ENCODE results near the gene LRP1B. TPM values are rescaled to one million over a fixed set of nuclear protein-coding genes. Genes with fewer than 3 reads are reported as not detected.
"Not testable (repeated sequence)": the region's sequence is repeated elsewhere in the genome, so short reads cannot be mapped to it uniquely, and the experiment has no call there.

Gene LRP1B
- total RNA-seq, 1 experiment from 2014 or later: 0.11 TPM

DNA sequence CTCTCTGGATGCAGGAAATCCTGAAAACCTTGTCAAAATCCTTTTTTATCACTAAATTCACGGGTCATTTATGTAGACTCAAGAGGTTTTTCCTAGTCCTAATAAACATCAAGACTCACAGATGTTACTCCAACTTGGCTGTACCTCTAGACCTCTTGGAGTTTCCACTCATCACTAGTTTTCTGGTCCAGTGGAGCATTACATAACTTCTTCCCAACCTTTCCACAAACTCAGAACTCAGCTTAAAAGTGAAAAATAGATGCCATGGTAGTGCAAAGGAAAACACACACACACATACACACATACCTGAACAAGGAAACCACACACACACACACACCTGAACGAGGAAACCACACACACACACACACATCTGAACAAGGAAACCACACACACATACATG lies 807.2 kb downstream of the LRP1B start:
- DNase-seq (ENCODE audit: low read depth): no peak

DNA sequence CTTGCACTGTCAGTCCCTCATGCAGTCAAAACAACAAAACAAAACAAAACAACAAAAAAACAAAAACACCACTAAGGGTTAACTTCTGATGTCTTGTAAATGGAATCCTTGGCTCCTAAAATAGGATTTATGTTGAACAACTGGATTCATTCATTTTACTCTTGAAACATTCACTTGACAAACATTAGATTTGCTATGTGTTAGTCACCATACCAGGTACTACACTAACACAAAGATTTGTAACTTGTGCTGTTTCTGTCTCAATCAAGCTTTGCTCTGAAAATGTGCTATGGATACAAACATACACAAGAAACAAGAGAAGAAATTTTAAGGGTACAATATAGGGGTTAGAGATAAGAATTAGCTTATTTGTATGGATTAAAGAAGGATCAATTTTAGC lies 812.8 kb downstream of the LRP1B start:
- DNase-seq (ENCODE audit: low read depth): peak; percentile 28

DNA sequence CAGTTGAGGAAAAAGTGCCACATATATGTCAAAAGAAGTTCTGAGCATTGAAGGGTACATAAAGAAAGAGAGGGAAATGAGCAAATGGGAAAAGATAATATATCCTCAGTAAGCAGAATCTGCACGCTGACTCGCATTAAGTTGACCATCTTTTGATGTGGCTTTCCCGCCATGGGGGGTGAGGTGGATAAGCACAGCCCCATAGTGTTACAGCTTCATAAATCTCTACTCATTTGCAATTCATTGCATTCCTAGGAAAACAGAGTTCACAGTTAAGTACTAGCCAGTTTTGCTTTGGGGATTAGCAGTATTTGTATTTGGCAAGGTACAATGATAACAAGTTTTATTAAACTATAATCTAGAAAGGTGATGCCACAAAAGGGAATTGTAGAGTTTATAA lies 814.2 kb downstream of the LRP1B start:
- no peak for DNase-seq (ENCODE audit: low read depth)

DNA sequence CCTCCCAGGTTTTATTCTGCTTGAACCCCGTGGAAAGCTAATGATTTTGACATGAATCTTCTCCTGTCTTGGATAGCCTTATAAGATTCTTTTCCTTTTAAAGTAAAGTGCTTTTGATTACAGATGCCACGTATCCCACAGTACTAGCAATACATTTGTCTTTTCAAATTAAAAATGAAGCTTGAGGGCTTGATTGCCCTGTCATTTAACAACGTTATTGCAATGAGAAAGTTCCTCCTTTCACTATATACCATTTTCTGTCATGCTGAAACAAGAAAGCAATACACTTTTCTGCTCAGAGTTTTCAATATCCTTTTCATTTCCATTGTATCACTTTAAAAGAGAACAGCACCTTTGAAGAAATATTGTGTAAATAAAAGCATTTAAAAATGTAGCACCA lies 814.7 kb downstream of the LRP1B start:
- no peak for DNase-seq (ENCODE audit: low read depth)

DNA sequence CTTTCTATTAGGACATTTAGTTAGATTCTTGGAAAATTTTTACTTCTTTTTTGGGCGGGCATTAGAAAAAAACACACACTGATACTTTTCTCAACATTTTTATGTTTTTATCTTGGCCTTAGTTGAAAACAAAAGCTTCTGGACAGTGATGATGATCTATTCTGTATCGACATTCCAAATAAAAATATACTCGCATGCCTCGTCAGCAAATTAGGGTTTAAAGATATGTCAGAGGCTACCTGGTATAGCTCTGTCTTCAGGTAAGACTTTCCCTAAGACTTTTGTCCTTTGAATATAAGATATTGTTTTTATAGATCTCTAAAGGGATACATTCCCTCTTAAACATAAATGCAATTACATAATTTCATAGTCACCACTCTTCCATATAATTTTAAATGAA lies 816.8 kb downstream of the LRP1B start:
- no peak for DNase-seq (ENCODE audit: low read depth)

DNA sequence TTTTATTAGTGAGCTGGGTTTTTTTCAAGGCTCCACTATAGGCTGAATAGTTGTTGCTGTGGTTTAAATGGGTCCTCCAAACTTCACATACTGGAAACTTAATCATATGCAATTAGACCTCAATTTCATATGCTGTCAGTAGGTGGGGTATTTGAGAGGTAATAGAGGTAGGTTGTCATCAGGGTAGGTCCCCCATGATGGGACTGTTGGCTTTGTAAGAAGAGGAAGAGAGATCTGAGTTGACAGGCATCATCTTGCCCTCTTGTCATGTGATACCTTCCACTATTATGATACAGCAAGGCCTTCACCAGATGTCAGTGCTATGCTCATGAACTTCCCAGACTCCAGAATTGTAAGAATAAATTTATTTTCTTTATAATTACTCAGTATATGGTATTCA lies 819.4 kb downstream of the LRP1B start:
- DNase-seq (ENCODE audit: low read depth): no peak

DNA sequence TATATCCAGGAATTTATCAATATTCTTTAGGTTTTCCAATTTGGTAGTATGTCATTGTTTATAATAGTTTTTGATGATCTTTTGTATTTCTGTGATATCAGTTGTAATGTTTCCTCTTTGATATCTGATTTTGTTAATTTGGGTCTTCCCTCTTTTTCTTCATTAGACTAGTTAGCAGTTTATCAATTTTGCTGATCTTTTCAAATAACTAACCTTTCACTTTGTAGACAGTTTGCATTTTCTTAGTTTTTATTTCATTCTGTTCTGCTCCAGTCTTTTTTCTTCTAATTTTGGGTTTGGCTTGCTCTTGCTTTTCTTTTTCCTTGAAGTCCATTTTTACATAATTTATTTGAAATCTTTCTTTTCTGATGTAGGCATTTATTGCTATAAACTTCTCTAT lies 824.4 kb downstream of the LRP1B start:
- DNase-seq (ENCODE audit: low read depth): no peak

DNA sequence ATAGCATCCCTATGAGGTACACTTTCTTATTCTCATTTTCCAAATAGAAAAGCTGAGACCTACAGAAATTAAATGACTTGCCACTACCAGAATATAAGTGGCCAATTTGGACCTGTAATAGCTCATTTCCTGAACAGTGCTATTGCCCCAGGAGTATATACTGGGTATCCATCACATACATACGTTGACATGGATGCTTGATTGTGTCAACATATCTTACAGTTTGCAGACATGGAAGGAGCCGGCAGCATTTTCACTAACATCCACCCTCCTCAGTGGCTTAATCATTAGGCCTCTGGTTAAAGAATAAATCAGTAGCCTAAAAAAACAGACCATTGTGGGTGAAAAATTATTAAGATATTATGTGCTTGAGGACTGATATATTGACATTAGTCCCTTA lies 829.3 kb downstream of the LRP1B start:
- no peak for DNase-seq (ENCODE audit: low read depth)

DNA sequence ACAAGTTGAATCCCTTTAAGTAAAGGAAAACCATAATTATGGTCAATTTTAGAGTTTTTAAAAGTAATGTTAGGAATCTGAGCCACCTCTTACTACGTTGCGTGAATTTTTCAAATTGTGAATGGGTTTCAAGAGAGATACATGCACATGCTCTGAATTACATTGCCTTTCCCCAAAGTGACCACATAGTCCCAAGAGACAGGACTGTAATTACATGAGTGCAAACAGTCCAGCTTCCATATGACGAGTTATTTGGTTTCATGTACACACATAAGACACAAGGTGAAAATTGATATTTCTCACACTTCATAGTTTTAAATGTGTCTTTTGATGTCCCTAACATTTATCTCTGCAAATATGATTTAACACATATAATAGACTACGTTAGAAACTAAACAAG lies 850.8 kb downstream of the LRP1B start:
- no peak for DNase-seq (ENCODE audit: low read depth)

DNA sequence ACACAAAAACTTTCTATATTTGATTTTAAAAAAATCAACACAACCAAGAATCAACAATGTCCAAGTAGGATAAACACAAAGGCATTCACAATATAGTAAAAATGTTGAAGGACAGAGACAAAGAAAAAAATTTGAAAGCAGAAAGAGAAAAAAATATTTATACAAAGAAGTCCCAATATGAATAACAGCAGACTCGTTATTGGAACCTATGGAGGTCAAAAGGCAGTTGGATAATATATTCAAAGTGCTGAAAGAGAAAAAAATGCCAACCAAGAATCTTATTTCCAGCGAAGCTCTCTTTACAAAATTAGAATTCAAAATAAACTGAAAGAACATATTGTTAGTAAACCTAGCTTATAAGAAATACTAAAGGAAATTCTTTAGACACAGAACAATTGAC lies 859.5 kb downstream of the LRP1B start:
- DNase-seq (ENCODE audit: low read depth): peak; percentile 3

DNA sequence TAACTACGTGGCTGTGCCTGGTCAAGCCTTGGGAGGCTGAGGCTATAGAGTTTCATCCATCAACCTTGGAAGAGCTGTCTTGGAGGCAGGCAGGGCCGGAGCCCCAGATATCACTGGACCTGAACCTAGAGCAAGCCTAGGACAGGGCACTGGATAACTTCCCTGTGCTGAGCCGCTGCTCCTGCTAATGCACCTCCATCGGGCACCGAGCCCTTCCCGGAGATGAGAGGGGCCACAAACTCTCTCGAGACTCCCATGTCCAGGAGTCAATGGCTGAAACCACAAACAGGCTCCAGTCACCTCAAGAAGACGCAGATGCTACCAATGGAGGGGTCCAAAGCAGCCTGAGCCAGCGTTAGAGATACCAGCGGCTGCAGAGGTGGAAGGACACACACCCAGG lies 866.0 kb downstream of the LRP1B start:
- no peak for DNase-seq (ENCODE audit: low read depth)

DNA sequence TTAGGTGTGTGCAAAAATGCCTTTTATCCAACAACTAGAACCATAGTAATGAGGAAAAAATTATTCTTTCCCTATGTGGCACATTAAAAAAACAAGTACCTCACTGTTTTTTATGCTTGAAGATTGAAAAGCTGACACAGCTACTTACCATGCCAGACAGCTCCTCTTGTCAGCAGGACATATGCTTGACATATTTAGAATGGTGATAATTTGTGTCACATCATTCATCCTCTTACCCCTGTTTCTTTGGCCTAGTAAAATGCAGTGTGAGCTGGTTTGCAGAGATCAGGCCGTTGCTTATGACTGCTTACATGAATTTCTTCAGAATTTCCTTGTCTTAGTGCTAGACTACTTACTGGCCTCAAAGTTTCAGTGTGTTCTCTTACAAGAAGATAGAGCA lies 869.9 kb downstream of the LRP1B start:
- no peak for DNase-seq (ENCODE audit: low read depth)

DNA sequence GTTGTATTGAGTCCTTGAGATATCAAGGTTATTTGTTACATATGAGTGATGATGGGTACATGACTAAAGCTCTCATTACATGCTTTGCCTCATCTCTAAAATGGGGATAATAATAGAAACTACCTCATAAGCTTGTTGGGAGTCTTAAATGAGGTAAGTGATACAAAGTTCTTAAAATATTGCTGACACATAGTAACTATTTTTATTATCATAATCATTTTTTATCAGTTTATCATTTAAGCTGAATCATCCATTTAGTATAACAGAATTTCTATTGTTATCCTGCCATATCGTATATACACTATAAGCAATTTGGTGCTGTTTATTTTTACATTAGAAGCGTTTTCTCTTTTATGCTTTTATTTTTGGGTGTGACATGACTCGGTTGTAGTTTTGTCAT lies 871.1 kb downstream of the LRP1B start:
- DNase-seq (ENCODE audit: low read depth): no peak

DNA sequence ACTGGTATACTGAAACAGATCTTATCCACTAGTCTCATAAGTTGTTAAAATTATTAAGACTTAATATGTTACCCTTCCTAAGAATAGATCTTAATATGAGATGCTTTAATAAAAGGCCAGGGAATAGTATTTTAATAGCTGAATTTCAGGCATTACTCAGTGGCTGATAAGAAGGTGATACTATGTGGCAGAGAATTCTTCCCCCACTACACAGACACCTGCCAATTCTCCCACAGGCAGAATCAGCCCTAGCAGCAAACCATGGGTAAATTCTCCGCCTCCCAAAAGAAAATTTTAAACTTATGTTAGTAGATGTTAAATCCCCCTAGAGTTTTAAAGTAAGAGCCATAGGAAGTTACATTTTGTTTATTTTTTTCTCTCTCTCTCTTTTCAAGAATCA lies 888.8 kb downstream of the LRP1B start:
- no peak for DNase-seq (ENCODE audit: low read depth)

DNA sequence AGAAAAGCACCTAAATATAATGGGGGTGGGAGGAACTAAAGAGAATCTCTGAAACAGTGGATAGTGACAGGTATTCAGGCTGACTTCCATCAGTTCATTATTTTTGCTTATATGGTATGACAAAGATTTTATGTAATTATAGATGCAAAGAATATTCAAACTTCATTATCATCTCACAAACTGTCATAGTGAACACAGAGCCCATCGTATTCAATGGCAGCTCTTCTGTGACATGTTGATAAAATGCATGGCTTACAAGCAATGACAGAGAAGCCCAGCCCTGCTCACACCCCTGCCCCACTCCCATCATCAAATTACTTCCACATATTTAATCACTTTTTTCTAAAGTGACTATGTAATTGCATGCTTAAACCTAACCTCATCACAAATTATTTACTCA lies 904.3 kb downstream of the LRP1B start:
- no peak for DNase-seq (ENCODE audit: low read depth)

DNA sequence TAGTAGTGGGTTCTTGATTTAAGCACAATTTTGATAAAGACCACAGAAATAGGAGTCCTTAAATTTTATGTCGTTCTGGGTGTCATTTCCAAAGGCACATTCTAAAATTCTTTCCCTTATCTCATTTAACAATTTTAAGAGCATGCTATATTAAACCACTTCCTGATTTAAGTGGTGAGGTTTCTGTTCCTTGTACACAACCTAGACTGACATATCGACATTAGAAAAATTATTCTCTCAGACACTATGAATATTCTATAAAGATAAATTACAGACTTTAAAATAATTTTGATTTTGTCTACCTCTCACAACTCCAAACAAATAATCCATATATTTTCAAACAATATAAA lies 923.8 kb downstream of the LRP1B start:
- DNase-seq (ENCODE audit: low read depth): no peak

DNA sequence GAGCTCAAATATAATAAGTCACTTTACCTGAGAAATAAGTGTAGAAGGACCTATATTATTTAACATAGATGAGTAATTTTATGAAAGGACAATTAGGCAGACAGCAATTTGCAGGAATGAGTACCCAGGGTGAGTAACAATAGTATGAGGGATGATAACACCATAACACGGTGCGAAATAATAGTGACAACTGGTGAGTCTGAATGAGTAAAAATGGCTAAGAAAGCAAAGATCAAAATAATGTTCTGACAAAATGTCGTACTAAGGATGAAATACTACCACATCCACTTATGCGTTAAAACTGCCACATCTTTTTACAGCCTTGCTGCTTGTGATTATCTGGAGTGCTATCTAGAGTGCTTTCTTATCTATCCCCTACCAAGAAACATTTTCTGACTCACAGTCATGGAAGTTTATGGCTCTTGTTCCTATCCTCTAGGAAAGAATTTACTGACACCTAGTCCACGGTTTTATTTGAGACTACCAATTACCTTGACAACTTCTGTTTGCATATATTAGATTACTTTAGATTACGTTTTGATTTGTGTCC lies 929.7 kb downstream of the LRP1B start:
- no peak for DNase-seq (ENCODE audit: low read depth)

DNA sequence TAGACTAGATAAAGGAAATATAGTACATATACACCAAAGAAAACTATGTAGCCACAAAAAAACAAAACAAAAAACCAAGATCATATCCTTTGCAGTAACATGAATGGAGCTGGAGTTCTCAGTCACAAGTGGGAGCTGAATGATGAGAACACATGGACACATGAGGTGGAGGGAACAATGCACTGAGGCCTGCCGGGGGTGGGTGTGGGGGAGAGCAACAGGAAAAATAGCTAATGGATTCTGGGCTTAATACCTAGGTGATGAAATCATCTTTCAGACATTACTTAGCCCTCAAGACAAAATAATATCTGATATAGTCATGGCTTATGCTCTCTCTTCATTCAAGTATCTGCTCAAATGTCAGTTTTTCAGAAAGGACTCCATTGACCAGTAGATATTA lies 930.6 kb downstream of the LRP1B start:
- DNase-seq (ENCODE audit: low read depth): peak; percentile 3

DNA sequence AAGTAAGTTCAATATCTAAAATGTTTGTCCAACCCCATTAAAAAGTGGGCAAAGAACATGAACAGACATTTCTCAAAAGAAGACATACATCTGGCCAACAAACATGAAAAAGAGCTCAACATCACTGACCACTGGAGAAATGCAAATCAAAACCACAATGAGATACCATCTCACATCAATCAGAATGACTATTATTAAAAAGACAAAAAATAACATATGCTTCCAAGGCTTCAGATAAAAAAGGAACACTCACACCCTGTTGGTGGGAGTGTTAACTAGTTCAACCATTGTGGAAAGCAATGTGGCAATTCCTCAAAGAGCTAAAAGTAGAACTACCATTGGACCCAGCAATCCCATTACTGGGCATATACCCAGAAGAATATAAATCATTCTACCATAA lies 931.1 kb downstream of the LRP1B start:
- DNase-seq (ENCODE audit: low read depth): no peak

DNA sequence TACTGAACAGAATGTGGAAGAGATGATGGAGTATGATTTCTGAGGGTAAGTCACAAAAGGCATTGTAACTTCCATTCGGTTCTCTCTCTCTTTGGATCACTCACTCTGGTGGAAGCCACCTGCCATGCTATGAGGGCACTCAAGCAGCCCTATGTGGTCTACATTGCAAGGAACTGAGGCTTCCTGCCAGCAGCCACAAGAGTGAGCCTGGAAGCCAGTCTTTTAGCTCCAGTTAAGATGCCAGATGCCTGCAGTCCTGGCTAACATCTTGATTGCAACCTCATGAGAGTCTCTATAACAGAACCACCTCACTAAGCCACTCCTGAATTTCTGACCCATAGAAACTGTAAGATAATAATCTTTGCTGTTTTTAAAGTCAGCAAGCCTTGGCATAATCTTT lies 935.7 kb downstream of the LRP1B start:
- peak; percentile 6 for DNase-seq (ENCODE audit: low read depth)

DNA sequence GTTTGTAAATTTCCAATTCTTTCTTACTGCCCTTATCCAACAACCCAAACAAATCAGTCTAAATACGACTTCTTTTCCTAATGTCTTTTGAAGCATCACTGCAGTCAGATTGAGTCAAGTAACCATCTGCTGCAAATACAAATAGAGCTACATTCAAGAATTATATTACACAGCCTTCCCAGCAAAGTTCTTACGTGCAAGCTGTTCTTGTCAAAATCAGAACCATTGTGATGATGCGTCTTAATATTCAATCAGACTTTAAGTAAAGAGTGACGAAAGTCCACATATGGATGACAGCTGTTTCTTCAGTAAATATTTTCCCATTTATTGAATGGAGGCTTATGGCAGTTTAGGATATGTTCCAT lies 943.8 kb downstream of the LRP1B start:
- DNase-seq (ENCODE audit: low read depth): no peak

DNA sequence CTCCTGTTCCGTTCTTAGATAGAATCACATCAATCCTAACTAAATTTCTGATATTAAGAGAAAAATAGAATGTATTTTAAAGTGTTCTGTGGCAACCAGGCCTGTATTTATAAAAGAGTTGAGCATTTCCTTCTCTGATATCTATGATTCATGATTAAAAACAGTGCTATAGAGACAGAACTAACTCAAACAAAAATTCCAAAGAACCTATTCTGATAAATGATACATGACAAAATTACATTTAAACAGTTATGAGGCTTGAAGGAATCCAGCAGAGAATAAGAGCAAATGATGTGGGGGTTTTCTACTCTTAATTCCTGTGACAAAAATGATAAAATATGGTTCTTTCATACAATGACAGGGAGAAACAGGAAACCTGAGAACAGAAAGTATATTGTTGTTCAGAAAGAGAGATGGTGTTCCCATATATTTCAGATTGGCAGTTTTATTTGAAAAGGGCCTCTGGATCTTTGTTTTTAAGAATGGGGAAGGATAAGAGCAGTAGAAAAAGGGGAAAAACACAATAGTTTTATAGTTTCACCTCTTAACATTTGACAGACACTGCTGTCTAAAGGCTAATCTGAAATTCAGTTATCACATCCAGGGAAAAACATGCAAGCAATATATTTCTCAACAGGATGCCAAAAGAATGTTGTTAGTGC lies 944.3 kb downstream of the LRP1B start:
- DNase-seq (ENCODE audit: low read depth): no peak

DNA sequence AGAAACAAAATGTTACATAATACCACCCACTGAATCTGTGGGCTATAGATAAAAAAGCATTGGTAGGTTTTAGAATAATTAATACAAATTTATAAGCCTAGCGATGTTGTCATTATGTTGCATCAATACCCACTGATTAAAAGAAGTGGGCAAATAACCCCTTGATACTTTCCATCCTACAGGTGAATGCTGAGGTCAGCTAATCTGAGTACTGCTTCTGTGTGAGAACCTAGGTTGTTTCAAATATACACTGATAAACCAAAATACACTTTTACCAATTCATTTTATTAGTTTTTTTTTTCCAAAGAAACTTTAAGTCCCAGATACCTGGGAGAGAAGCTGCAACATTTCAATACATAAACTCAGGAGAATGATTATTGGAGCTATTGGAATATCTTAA lies 948.6 kb downstream of the LRP1B start:
- no peak for DNase-seq (ENCODE audit: low read depth)

DNA sequence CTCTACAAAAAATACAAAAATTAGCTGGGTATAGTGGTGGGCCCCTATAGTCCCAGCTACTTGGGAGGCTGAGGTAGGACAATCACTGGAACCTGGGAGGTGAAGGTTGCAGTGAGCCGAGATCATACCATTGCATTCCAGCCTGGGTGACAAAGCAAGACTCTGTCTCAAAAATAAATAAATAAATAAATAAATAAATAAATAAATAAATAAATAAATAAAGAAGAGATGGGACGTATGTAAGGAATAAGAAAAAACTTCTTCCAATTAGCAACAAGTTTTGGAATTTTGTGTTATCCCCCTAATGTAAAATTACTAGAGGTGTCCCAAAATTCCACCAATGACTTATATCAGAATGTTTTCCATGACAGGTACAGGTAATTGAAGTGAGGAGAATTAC lies 961.7 kb downstream of the LRP1B start:
- DNase-seq (ENCODE audit: low read depth): not testable (repeated sequence)

Measured in LHCN-M2 (cell line).